Stimulated activated CD4-positive, alpha-beta T cell treated with anti-CD3 and anti-CD28 coated beads, TNF-alpha, amount 100 ng/mL, for 24 hours (primary cell): Measurements from ENCODE around the gene HSF5.
"Not testable (repeated sequence)": the region's sequence is repeated elsewhere in the genome, so short reads cannot be mapped to it uniquely, and the experiment has no call there.

Source experiments
- DNase-seq, 3 experiments: peaks; one replicate each; pipeline ENCODE4 v3.0.0-alpha.2; 2020; ENCODE audit warnings: low read depth in 3 of 3

The HSF5 gene

DNA sequence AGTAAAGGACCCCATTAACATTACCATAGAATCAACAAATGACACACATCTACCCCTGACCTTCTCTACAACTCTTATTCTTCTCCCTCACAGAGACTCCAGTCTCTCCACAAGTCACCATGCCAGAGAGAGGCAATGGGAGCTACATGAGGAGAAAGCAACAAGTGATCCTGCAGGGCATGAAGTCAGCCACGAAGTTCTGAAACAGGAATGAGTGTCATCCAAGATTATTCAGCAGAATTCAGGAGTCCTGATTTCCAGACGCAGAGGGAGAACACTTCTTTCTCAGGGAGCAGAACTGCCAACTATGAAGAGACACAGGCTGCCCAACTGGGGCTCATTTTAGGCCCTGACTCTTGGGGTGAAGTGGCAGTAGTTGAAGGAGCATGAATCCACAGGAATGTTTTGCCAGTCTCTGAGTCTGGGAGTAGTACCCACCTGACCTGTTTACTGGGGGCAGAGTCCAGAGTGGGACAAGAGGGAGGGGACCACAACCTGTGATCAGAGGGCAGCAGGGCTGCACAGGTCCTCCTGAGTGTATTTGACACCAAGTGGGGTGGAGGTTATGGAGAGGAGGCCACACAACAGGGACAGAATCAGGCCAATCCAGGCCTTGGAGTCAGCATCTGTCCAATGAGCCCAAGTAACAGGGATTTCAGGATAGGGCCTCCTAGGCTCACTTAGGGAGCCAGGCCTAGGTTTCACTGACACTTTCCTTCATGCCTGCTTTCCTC lies 28.6 kb upstream of the HSF5 start:
- DNase-seq, result no peak

- no peak for DNase-seq
Measured at GRCh38 chr17:58515286-58515685, 27.1 kb upstream of the HSF5 start.

DNA sequence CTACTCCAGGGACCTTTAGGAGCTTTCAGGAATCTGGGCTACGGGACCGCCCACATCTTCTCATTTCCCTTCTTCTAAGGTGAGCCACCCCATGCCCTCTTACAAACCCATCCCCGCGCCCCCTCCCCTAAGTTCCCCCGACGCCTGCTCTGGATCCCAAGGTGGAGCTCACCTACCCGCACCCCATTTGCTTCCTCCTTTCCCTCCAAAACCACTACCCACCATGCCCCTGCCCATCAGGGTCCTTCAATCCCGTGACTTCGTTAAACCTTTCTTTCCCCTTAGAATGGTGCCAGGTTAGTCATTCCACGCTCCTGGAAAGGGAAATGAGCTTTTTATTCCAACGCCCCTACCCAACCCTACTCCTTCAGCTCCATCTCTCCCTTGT lies 26.6 kb upstream of the HSF5 start:
- no peak for DNase-seq

DNA sequence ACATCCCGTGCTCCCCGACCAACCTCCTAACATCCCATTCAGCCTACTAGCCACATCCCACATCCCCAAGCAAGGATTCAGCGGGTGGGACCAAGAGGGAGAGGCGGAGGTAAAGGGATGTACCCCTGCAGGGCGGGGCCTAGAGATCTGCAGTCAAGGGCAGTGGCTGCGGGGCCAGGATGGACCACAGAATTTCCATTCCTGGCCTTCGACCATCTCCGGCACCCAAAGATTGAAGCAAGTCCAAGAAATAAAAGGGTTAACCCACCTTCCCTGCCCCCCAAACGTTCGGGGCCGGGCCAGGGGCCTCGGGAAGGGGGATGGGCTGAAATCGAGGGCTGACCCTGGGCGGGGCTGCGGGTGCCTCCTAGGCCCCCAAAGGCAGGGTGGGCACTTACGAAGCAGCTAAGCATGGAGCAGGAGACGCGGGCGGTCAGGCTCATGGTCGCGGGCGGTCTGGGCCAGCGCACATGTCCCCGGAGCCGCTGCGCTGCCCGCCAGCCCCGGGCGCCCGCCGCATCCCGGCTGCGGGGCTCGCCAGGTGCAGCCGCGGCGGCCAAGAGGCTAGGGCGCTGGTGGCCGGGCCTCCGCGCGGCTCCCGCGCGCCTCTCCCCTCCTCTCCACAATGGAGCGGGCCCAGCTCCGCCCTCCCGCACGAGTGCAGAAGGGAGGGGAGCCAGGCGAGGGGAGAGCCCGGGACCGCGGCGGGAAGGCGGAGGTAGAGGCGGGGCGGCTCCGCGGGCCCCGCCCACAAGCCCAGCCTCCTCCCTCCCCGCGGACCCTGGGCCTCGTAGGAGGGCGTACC lies 26.0 kb upstream of the HSF5 start, which contains the start of gene MTMR4:
TSS of gene MTMR4 (minus strand) at position 674 of the 805 bp plus-strand sequence. CDS start at position 443, 231 bp downstream.
- peak; percentile 50 to 74 (median 68) for DNase-seq

DNA sequence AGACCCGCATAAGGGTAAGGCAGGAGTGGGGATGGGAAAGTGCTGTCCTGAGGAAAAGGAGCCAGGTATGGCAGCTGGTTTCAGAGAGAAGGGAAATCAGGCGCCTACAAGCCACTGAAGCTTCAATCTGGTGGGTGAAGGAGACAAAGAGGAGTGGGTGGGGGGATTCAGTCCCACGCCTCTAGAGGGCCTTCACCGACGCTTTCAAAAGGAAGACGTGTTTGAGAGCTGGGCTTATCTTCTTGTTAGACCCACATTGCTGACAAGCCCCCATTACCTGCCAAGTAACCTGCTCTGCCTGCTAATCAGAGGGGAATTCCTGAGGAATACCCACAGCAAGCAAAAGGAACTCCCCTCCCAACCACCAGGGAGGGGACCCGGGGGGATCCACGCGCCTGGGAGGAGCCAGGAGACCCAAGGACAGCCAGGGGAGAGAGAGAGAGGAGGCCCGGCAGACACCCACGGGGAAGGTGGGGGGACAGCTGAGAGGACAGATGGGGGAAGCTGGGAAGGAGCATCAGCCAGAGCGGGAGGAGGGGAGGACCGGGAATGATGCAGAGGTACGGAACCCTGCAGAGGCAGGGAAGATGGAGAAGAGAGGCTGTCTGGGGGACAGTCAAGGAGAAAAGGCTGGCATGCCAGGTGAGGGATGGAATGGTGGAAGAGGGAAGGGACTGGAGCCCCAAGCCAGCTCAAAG lies 25.2 kb upstream of the HSF5 start:
- peak in 1 of 3 experiments; percentile 26 for DNase-seq

- no peak for DNase-seq
Measured at GRCh38 chr17:58510075-58510474, 21.9 kb upstream of the HSF5 start.

- DNase-seq, result no peak
Measured at GRCh38 chr17:58508341-58509067, 20.3 kb upstream of the HSF5 start.

GRCh38 chr17:58507123-58507634 lies 19.0 kb upstream of the HSF5 start:
- no peak for DNase-seq

GRCh38 chr17:58506354-58507080 lies 18.3 kb upstream of the HSF5 start:
- no peak for DNase-seq

GRCh38 chr17:58504826-58505351 lies 16.7 kb upstream of the HSF5 start:
- no peak for DNase-seq

GRCh38 chr17:58503866-58504265 lies 15.7 kb upstream of the HSF5 start:
- no peak for DNase-seq

- DNase-seq, result not testable (repeated sequence)
Measured at GRCh38 chr17:58503134-58503533, 14.9 kb upstream of the HSF5 start.

DNA sequence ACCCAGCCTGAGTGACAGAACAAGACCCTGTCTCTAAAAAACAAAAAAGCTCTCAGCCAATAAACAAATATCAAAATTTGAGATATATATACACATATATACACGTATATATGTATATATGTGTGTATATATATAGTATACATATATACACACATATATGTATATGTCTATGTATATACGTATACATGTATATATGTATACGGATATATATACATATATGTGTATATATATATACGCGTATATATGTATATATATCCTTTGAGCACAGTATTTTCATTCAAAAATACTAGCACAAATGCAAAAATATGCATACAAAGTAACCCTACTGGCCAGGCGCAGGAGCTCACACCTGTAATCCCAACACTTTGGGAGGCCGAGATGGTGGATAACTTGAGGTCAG lies 13.2 kb upstream of the HSF5 start:
- no peak for DNase-seq

- no peak for DNase-seq
Measured at GRCh38 chr17:58498177-58498828, 10.1 kb upstream of the HSF5 start.

DNA sequence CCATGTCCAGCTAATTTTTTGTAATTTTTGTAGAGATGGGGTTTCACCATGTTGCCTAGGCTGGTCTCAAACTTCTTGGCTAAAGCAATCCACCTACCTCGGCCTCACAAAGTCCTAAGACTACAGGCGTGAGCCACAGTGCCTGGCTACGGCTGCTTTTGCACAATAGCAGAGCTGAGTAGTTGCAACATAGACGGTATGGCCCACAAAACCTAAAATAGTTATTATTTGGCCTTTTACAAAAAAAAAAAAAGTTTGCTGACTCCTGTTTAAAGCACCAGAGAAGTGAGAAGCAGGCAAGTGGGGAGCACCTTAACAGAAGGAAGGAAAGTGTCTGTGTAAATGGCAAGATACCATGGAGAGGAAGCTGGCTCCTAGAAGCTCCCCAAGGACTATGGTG lies 5.3 kb upstream of the HSF5 start:
- DNase-seq, result no peak

DNA sequence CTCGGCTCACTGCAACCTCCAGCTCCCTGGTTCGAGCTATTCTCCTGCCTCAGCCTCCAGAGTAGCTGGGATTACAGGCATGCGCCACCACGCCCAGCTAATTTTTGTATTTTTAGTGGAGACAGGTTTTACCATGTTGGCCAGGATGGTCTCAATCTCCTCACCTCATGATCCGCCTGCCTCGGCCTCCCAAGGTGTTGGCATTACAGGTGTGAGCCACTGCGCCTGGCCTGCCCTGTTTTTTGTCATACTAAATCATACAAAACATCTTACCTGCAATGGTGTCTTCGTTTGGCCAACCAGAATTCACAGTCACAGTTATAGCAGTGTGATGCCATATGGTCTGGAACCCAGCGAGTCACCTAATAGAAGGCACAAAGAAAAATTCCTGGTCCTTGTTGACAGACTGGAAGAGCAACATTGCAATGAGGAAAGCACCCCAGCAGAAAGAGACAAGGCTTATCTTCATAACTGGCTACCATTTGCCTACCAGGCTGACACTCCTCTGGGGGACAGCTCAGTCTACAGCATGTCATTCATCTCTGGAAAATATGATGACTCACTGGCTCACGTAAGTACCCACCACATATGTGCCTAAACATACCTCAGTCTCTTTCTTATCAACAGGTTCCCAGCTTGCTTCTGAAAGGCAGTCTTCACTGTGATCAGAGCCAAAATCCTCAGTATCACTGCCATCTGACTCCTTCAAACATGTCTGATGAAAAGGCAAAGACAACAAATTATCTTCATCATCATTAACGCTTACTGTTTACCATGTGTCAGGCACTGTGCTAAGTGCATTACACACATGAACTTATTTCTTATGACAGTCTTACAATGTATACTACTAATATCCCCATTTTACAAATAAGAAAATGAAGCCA lies 4.3 kb upstream of the HSF5 start:
- no peak for DNase-seq

- no peak for DNase-seq
Measured at GRCh38 chr17:58491510-58492045, 3.4 kb upstream of the HSF5 start.

- DNase-seq, result no peak
Measured at GRCh38 chr17:58488428-58488890, 251 bp upstream of the HSF5 start.

DNA sequence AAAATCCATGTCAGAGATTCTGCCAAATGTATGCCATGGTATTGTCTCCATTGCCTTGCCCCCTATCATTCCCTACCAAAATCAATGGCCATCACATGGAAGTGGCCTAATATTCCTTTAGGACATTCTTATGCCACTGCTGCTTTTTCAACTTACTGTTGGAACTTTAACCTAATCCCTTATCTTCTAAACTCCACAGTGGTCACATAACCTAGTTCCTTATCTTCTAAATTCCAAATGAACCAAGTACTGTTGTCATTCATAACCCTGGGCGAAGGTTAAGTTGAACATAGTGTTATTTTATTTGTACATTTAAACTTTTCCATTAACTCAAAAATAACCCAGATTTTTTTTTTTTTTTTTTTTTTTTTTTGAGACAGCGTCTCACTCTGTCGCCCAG lies 3.6 kb downstream of the HSF5 start:
- no peak for DNase-seq
